Measurements from ENCODE around the gene VGLL4. TPM values are rescaled to one million over a fixed set of nuclear protein-coding genes. Genes with fewer than 3 reads are reported as not detected.
"Not testable (repeated sequence)": the region's sequence is repeated elsewhere in the genome, so short reads cannot be mapped to it uniquely, and the experiment has no call there.

The VGLL4 gene
- polyA plus RNA-seq, 3 donors = 106 to 114 (median 110) TPM

DNA sequence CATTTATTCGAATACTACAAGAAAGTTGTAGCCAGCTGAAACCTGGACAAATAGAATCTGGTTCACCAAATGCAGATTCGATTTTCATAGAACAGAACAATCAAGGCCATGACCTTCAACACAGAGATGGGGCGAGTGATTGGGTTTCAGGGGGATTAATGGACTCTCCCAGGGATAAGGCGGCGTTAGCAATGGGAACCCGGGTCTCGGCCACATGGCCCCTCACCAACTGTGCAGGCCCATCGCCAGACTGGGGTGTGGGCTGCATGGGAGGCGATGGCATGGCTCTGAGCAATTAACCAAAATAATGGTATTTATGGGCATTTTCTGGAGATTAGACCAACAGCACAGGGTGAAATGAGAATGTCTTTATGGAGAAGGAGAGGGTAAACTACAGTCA is 34.2 kb downstream of the VGLL4 start:
- no peak for DNase-seq (ENCODE audit: low read depth in 3 of 3, low spot score in 2 of 3)

DNA sequence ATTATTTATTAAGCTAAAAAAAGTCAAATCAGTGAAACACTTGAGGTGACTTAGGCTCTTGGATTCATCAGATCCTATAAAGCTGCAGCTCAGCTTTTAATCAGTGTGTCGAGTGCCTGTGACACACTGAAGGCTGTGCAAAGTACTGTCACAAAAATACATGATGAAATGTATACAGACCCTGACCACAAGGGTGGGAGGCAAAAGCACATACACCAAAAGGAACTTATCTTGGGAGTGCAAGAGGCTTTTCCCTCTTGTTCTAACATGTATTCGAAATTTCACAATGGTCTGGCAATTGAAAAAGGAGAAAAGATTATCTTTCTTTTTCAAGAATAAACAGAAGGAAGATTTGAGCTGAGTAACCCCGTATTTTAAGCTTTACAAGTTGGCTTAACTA is 35.9 kb downstream of the VGLL4 start:
- DNase-seq (ENCODE audit: low read depth in 3 of 3, low spot score in 2 of 3) = no peak

DNA sequence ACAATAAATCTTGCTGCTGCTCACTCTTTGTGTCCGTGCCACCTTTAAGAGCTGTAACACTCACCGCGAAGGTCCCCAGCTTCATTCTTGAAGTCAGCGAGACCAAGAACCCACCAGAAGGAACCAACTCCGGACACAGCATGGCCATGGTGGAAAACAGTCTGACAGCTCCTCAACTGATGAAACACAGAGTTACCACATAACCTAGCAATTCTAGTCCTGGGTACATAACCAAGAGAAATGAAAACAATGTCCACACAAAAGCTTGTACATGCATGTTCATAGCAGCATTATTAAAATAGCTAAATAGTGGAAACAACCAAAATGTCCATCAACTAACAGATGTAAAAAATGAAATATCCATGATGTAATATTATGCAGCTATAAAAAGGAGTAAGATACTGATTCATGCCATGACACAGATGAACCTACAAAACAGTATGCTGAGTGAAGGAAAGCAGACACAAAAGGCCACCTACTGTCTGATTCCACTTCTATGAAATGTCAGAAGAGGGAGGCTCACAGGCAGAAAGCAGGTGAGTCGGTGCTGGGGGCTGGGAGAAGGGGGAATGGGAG is 36.8 kb downstream of the VGLL4 start:
- no peak for DNase-seq (ENCODE audit: low read depth in 3 of 3, low spot score in 2 of 3)

DNA sequence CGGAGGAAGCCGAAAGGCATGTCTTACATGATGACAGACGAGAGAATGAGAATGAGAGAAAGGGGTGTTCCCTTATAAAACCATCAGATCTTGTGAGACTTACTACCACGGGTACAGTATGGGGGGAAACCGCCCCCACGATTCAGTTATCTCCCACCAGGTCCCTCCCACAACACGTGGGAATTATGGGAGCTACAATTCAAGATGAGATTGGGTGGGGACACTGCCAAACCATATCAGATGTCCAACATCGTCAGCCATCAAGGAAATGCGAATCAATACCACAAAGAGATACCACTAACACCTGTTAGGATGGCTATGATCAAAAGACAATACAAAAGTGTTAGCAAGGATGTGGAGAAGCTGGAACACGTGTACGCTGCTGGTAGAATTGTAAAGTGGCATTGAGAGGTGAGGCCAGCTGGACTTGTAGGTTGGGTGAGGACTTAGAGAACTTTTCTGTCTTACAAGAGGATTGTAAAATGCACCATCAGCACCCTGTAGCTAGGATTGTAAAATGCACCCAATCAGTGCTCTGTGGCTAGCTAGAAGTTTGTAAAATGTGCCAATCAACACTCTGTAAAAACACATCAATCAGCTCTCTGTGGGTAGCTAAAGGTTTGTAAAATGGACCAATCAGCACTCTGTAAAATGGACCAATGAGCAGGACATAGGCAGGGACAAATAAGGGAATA is 37.5 kb downstream of the VGLL4 start:
- no peak for DNase-seq (ENCODE audit: low read depth in 3 of 3, low spot score in 2 of 3)

DNA sequence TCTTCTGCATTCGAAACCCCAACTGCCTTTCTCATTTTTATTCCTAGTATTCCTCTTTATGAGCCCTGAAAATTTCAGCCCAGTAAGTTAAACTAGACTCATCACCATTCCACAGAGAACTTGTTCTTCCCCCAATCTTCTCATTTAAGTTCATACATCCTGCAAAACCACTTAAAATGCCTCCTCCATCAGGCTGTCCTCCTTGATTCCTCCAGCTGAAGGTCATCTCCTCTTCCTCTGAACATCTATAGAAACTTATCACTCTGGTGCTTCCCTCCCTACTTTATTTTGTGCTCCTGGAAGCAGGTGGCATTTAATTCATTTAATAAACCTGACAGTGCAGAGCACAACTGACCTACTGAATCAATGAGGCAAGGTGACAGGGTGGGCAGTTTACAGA is 38.3 kb downstream of the VGLL4 start:
- DNase-seq (ENCODE audit: low read depth in 3 of 3, low spot score in 2 of 3) = no peak

DNA sequence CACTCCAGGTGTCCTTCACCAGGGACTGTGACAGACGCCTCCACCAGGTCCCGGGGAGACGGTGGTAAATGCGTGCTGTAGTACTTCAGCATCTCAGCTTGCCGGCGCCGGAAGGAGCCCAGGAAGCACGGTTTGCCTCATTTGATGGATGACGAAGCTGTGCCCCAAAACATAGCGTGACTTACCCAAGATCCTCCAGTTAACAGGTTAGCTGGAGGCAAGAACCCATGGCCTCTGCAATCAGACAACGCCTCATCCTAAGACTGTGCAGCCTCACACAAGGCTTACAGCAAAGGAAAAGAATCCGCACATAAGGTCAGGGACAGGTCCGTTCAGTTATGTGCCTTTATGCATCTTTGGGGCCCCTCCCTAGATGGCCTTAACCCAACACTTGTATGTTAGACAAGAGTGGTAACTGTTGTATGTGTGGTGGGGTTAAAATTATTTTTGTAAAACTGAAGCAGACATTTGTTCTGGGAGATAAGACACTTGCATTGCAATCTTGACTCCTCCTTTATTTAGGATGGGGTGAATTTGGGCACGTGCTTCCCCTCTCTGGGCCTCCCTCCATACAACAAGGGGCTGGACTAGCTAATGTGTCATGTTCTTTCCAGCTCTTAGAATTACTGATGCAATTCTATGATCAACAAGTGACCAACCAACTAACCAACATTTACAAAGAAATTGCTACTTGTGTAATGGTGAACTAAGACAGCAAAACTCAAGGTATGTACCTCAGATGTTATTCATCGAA is 39.4 kb downstream of the VGLL4 start:
- DNase-seq (ENCODE audit: low read depth in 3 of 3, low spot score in 2 of 3) = no peak

DNA sequence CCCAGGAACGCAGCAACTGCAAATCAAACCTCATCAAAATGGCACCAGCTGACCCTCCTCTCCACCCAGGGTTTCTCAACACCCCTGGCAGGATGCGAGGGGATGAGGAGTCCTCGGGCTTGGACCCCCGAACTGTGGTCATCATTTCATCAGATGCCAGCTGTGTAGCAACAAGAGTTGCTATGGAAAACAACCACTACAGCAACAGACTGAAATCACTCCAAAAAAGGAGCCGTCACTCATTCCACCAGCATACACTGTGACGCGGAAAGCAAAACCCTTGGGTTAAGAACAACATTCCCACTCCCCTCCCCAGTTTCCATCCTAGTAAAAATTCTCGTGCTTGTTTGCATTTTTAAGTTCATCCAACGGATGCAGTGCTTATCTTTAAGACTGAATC is 40.1 kb downstream of the VGLL4 start:
- DNase-seq (ENCODE audit: low read depth in 3 of 3, low spot score in 2 of 3) = no peak

DNA sequence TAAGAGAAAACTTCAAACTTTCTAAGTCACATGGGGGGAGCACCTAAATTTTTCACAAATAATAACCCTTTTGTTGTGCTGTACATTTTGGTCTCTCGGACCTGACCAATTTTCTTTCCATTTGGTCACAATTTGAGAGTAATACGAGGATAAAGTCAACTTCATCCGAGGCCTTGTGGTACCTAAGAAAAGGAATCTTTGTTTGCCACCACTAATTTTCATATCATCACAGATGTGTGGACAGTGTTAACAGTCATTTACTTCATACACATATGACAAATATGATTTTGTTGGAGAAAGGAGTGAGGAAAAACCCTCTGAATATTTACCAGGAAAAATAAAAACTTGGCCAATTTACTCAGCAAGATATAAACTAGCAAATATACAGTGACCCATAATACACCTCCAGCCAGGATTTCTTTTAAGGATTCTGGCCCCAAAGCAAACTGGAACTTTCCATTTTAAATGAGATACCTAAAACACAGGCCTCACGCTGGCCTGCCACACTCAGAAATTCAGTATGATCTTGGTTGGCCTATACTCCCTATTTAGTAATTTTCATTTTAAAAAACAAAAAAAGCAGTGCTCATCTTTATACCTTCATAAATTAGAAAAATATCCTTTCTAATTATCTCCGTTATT is 40.7 kb downstream of the VGLL4 start:
- DNase-seq (ENCODE audit: low read depth in 3 of 3, low spot score in 2 of 3) = no peak

DNA sequence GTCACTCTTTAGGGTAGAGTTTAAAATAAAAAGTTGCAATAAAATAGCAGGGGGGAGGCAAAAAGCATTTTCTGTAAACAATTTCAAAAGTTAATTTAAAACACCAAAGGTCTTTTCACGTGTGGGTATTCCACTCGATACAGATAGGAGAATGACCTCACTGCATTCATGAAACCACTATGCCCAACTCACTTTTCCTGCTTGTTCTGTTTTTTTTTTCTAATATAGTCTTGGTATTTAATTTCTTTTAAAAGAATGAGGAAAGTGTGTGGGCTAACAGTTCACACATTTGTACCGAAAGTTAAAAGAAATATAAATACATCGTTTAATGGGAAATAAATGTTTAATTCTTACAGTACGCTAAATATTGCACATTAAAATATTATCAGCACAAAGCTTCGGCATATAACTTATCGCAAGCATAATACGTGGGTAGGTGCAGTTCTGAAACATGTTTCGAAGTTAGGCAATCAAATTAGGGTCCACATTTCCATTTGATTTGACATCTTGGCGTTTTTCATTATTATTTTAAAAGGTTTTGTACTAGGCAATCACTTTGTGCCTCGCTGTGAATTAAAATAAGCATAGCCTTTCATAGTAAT is 41.4 kb downstream of the VGLL4 start:
- DNase-seq (ENCODE audit: low read depth in 3 of 3, low spot score in 2 of 3) = no peak

DNA sequence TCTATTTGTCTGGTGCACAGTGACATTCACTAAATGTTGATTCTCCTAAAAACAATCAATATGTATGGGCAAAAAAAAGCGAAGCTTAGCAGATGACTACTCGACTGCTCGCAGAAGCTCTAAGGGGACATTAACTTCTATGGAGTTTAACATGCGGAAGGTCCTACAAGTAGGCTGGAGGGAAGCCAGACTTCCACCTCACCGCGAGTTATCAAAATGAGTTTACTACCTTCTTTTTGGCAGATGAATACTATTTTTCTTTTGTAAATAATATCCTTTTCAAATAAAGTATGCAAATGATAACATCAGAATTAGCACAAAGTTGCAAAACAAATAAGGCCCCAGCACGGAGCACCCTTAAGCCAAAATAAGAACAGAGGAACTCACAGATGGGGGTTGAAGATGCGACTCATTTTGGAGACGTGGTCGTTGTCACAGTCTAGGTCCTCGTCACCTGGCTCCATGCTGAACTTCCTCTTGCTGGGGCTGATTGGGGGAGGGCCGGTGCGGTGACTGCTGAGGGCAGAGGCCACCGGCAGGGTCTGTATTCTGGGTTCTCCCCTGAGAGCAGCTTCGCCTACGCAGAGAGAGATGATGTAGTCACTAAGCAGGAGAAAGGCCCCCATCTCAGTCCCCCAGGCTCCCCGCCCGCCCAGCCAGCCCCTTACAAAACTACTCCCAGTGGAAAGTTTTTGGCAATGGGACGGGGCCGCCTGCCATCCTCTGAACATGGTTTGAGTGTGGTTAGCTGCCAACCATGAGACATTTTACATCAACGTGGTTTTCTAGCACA is 42.1 kb downstream of the VGLL4 start:
- no peak for DNase-seq (ENCODE audit: low read depth in 3 of 3, low spot score in 2 of 3)

DNA sequence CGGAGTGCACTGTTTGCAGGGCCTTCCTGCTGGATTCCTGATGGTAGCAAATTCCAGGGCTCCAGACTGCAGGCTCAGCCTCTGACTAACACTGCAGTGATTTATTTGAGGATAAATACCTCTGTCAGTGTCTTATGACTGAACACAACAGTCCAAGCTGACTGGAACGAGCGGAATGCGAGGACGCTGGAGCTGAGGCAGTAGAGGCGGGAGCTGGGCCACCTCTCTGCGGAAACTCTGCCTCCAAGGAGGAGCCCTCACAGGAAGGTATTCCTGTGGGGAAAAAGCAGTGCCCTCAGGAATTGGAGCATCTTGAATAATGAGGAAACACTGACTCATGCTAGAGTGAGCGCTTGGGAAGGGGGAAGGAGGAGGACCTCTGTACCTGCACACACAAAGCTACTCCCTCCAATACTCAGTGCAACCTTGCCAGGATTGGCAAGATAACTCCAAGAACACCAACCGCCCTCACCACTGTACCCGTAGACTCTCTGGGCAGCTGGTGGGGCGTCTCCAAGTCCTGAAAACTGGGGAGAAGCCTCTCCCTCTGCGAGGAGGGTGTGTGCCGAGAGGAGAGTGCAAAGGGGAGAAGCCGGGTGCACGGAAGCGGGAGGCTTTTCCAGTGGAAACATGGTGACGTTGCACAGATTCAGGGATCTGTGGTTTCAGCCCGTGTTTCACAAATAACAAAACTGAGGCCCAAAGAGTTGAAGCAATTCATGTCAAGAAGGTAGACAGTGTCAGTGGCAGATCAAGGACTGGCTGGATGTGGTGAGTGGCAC is 43.0 kb downstream of the VGLL4 start:
- peak; percentile 69 to 82 (median 72) for DNase-seq (ENCODE audit: low read depth in 3 of 3, low spot score in 2 of 3)

DNA sequence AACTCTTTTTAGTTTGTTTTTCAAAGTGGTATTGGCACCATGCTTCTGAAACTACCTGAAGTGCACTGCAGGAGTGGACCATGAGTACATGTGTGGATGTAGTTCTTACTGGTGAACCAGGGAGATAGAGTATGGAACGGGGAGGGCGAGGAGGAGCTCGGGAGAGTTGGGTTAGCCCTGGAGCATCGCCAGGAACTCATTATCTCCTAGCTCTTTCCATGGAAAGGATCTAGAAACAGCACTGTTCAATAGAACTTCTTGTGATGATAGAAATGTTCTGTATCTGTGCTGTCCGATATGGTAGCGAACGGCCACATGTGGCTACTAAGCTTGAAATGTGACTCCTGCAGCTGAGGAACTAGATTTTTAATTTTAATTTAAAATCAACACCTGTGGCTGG is 47.3 kb downstream of the VGLL4 start:
- DNase-seq (ENCODE audit: low read depth in 3 of 3, low spot score in 2 of 3) = no peak

DNA sequence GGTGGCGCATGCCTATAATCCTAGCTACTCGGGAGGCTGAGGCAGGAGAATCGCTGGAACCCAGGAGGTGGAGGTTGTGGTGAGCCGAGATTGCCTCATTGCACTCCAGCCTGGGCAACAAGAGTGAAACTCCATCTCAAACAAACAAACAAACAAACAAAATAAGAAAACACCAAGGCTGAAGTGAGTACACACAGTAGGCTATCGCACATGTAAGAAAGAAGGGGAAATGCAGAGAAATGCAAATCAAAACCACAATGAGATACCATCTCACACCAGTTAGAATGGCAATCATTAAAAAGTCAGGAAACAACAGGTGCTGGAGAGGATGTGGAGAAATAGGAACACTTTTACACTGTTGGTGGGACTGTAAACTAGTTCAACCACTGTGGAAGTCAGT is 48.7 kb downstream of the VGLL4 start:
- not testable (repeated sequence) for DNase-seq (ENCODE audit: low read depth in 3 of 3, low spot score in 2 of 3)

DNA sequence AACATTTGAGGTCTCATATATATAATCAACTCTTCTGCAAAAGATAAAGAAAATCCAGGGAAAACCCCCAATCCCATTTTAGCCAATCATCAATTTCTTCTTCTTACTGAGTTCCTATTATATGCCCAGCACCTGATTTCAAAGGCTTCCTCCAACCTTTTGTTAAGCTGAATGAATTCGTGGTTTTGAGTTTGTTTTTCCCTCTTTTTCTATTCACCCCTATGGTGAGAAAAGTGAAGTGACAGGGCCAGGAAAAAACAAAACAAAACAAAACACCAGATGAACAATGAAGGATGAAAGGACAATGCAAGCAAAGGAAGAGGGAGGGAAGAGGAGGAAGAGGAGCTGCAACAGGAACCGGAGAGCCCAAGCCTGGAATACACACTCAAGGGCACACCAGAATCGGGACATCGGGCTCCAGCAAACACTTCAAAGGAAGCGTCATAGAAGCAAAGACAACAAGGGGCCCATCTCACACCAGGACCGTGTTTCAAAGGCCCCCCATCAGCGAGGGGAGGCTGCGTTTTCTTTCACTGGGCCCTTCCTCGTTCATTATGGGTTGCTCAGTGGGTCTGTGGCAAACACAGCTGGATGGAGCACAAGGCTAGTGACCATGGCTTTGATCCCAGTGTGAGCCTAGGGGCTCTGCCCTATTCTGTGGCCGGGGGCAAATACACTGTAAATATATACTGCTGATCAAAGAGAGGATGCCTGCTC is 50.2 kb downstream of the VGLL4 start:
- DNase-seq (ENCODE audit: low read depth in 3 of 3, low spot score in 2 of 3) = no peak

DNA sequence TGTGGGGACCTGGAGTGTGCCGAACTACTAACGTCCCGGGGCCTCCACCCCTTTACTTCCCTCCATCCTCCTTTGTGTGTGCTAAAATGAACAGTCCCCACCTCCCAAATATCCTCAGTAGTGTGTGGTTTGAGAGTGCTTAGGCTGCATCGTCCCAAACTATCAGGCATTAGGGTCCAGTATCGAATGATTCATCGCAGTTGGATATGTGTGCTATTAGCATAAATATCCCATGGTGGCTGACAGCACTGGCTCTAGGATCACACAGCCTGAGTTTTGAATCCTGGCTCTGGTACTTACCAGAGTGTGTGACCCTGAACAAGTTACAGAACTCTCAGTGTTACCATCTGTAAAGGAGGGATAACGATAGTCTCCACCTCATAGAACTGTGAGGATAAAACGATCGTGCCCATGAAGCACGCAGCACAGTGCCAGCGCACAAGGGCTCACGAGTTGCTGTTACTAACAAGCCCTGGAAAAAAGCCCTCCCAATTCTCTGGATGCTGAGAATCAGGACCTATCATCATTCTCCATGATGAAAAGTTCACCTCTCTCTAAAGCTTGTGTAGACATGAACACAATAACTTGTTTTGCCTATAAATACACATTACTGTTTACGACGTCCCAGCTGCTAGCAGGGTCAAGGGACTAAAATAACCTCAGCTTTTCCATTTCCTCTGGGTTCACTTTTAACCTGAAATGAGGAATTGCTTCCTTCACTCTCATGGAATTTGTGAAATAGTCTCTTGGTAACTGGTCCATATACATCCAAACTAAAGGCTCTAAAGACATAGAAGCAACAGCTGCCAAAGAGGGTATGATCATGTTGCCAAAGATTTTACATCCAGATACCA is 51.0 kb downstream of the VGLL4 start:
- DNase-seq (ENCODE audit: low read depth in 3 of 3, low spot score in 2 of 3) = no peak

DNA sequence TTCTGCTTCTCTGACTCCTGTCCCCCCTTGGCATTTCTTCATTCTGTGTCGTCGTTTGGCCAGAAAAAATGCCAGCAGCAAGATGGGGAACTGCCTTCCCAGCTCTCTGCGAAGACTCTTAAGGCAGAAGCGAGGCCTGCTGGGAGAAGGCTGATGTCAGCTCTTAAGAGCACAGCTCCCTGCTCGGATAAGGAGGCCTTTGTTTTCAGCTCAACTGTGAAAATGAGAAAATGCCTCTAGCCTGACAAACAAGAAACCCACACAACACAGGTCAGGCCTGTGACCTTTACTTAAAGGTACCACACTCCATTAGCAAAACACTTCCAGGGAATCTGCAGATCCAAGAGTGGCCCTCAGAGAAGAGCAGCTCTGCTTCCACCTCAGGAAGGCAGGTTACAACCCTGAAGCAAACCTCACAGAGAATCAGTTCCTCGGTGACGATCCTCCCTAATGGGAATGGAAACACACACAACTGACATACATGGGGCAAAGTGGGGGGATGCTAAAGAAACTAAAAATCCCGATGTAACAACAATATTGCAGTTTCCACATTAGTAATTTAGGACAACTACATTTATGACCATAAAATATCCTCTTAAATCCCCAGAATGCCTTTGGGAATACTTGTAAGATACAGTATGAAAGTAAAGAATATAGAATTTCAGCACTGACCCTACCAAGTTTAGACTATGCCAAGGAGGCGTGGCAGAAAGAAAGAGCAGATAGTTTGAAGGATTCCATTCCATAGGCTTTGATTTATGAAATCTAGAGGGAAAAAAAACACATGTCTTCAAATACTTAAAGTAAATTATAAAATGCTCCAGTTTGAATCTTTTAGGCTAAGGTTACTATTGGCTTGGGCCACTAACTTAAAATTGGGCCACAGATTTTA is 52.1 kb downstream of the VGLL4 start:
- DNase-seq (ENCODE audit: low read depth in 3 of 3, low spot score in 2 of 3) = no peak

DNA sequence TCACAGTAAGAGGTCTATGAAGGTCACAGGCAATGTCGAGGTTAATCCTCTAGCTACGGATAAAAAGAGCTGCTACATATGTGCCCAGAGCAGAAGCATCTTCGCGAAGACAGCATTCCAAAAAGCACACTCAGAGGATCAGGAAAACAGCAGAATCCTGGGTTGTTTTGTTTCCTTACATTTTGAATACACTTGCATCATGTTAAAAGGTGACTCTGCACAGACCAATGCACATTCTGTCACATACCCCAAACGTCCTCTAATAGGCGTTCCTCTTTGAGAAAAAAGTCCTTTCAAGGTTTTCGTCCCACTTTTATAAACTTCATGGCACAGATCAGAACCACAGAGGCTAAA is 52.7 kb downstream of the VGLL4 start:
- DNase-seq (ENCODE audit: low read depth in 3 of 3, low spot score in 2 of 3) = no peak

Measured in right renal cortex interstitium (tissue), 3 donors.